OCI-LY3 (cell line): ENCODE data around the gene ABL1.

Source experiments
- H2AFZ ChIP-seq: fragments of 200-600, 300-600 bp; shearing (Covaris generic); 2 replicates; pipeline ENCODE4 v1.6.0; 2014; ENCODE audit warnings: antibody characterized with exemption, low read depth, low read length
- H3K27ac ChIP-seq: fragments of 200-600, 300-600 bp; sonication (generic); 2 replicates; pipeline ENCODE4 v1.5.1; 2014; ENCODE audit warnings: mild to moderate bottlenecking, low read length, moderate library complexity, mixed read lengths
- H3K27me3 ChIP-seq: fragments of 200-600, 300-600 bp; sonication (generic); 2 replicates; pipeline ENCODE4 v1.6.1; 2014; ENCODE audit warnings: low read depth, low read length, mixed read lengths
- H3K36me3 ChIP-seq: fragments of 200-600, 300-600 bp; sonication (generic); replicated peaks from 2 replicates; pipeline ENCODE3; 2014; ENCODE audit warnings: low read depth, low read length, mixed read lengths
- H3K4me1 ChIP-seq: fragments of 300-600, 200-600 bp; sonication (generic); 2 replicates; pipeline ENCODE4 v1.6.1; 2014; ENCODE audit warnings: low read length, mixed read lengths
- H3K4me2 ChIP-seq: fragments of 200-600, 300-600 bp; sonication (generic); 2 replicates; pipeline ENCODE4 v1.6.1; 2014; ENCODE audit warnings: low read length, mixed read lengths
- H3K4me3 ChIP-seq: fragments of 300-600, 200-600 bp; sonication (generic); 2 replicates; pipeline ENCODE4 v1.5.1; 2014; ENCODE audit warnings: antibody characterized with exemption, mild to moderate bottlenecking, low read length, moderate library complexity
- H3K79me2 ChIP-seq: fragments of 300-600, 200-600 bp; shearing (Covaris generic); 2 replicates; pipeline ENCODE4 v1.6.1; 2014; ENCODE audit warnings: mild to moderate bottlenecking, low read length, mixed read lengths
- H3K9ac ChIP-seq: fragments of 300-600, 200-600 bp; shearing (Covaris generic); 2 replicates; pipeline ENCODE4 v1.6.0; 2014; ENCODE audit warnings: mild to moderate bottlenecking, low read length, moderate library complexity
- H3K9me3 ChIP-seq: fragments of 200-600, 300-600 bp; shearing (Covaris generic); 2 replicates; pipeline ENCODE4 v1.6.1; 2014; ENCODE audit warnings: low read length, mixed read lengths; ENCODE audit not compliant: insufficient read depth
- H4K20me1 ChIP-seq: fragments of 200-600, 300-600 bp; sonication (generic); 2 replicates; pipeline ENCODE4 v1.6.1; 2016; ENCODE audit warnings: low read length, mixed read lengths; ENCODE audit not compliant: insufficient read depth
- EZH2phosphoT487 ChIP-seq: fragments of 200-600 bp; shearing (Covaris generic); IDR thresholded peaks from 2 replicates; pipeline ENCODE4 v1.6.1; 2018; ENCODE audit warnings: antibody characterized with exemption, mixed run types, low read depth
- TF ChIP-seq, protein P1 (sequence below): fragments of 200-600, 300-600 bp; sonication (generic); IDR thresholded peaks from 2 replicates; pipeline ENCODE4 v1.5.1; 2014; ENCODE audit warnings: antibody characterized with exemption, low read length, low read depth

Gene ABL1

DNA sequence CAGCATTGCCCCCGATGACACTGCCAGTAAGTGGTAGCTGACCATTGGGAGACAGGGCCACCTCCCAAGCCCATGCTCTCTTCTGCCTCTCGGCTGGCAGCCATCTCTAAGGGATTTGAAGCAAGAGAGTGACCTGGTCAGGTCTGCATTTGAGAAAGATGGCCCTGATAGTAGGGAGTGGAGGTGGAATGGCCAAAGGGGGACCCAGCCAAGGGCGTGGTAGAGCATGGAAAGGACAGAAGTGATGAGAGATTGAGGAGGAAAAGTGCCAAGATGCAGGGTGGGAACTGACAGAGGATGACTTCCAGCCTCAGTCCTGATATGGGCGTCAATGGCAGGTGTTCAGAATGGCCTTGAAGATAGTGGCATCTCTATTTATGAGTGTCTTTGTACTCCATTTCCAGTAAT is 9.0 kb downstream of the ABL1 start:
- H3K36me3 ChIP-seq: peaks cover 2% of the 10 kb centered on the region
- no peaks in the 10 kb centered on the region for H3K9me3 ChIP-seq
- TF ChIP-seq, protein P1, sequence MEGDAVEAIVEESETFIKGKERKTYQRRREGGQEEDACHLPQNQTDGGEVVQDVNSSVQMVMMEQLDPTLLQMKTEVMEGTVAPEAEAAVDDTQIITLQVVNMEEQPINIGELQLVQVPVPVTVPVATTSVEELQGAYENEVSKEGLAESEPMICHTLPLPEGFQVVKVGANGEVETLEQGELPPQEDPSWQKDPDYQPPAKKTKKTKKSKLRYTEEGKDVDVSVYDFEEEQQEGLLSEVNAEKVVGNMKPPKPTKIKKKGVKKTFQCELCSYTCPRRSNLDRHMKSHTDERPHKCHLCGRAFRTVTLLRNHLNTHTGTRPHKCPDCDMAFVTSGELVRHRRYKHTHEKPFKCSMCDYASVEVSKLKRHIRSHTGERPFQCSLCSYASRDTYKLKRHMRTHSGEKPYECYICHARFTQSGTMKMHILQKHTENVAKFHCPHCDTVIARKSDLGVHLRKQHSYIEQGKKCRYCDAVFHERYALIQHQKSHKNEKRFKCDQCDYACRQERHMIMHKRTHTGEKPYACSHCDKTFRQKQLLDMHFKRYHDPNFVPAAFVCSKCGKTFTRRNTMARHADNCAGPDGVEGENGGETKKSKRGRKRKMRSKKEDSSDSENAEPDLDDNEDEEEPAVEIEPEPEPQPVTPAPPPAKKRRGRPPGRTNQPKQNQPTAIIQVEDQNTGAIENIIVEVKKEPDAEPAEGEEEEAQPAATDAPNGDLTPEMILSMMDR: no peak
- no peak for TF ChIP-seq EZH2phosphoT487
- H3K4me3 ChIP-seq: no peak overlapping the region
- peaks cover 94% of the 10 kb centered on the region for H3K79me2 ChIP-seq
- H3K4me2 ChIP-seq: no peak overlapping the region
- peaks cover 43% of the 10 kb centered on the region for H4K20me1 ChIP-seq
- H3K9ac ChIP-seq: no peak overlapping the region
- H2AFZ ChIP-seq: no peak overlapping the region
- no peak overlapping the region for H3K27ac ChIP-seq
- no peaks in the 10 kb centered on the region for H3K27me3 ChIP-seq
- no peaks in the 10 kb centered on the region for H3K4me1 ChIP-seq

DNA sequence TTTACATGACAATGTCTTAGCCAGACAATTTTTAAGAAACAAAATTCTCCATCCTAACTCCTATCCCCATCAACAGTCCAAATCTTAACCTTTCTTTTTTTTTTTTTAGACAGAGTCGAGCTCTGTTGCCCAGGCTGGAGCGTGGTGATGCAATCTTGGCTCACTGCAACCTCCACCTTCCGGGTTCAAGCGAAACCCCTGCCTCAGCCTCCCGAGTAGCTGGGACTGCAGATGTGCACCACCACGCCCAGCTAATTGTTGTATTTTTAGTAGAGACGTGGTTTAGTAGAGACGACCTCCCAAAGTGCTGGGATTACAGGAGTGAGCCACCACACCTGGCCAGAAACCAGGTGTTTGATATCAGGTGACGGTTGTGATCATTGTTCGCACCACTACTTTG is 10.2 kb downstream of the ABL1 start:
- peaks cover 94% of the 10 kb centered on the region for H3K79me2 ChIP-seq
- H3K4me3 ChIP-seq: no peak overlapping the region
- H3K4me1 ChIP-seq: no peaks in the 10 kb centered on the region

DNA sequence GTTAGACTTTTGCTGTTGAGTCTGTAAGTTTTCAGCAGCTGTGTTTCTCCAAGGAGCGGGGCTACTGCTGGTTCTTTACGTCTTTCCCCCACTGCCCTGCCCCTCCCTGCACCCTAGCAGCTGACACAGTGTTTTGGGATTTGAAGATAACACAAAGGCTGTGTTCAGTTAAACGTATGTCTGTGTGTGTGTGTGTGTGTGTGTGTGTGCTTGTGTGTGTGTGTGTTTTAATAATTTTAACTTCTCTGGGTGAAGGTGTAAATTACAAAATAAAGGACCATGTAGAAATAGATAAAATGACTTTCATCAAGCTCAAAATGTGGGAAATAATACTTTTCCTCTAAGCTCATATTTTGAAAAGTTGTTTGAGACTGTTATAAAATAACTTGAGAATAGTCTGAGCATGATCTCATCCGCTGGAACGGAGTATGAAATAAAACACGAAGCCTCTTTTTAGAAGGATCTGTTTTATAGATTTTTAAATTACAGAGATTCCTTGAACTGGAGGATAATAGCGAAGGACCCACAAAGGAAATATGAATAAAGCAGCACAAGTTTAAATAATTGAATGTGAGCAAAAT is 10.9 kb downstream of the ABL1 start:
- peaks cover 94% of the 10 kb centered on the region for H3K79me2 ChIP-seq
- H3K27me3 ChIP-seq: no peaks in the 10 kb centered on the region
- H3K4me2 ChIP-seq: no peak overlapping the region

More for the DNA sequence above, 10.2 kb downstream of the ABL1 start:
- Histone ChIP-seq H3K9me3 (no peaks in the 10 kb centered on the region), H3K27ac (no peak overlapping the region), H3K27me3 (no peaks in the 10 kb centered on the region), H3K4me2 (no peak overlapping the region), H3K9ac (no peak overlapping the region), H4K20me1 (peaks cover 32% of the 10 kb centered on the region), H3K36me3 (peaks cover 2% of the 10 kb centered on the region), H2AFZ (no peak overlapping the region)
- TF ChIP-seq EZH2phosphoT487: no peak
- TF ChIP-seq, protein P1: no peak

DNA sequence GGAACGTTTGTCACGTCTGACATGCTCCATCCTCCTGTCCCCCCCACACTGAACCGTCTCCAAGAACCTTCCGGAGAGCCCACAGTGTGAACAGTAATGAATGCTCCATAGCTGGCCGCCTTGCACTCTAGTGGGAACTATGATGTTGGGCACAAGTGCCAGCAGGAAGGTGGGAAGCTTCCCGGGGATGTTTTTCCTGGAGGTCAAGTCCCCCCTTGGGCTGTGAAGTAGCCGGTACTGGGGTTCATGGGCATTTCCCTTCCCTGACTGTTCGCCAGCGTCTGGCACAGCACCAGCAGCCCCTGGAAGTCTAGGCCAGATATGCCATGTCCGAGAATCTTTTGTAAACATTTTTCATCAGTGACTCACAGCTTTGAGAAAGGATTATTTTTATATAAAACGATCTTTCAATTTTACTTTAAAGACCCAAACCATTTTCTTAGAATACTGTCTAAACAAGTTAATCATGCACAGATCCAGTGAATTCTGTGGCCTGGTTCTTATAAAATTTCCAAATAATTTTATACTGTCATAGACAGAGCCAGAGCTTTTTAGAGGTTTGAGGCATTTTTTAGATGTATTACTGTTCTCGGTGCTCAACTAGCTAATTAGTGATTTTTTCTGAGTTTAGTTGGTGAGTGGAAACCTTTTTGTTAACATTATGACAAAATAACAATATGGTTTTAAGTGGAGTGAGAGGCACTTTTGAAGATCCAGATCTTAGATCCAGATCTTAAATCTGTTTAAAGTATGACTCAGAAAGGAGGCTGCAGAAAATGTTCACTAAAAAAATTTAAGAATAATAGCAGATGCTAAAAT is 11.6 kb downstream of the ABL1 start:
- Histone ChIP-seq H4K20me1 (peaks cover 30% of the 10 kb centered on the region), H3K27ac (no peak overlapping the region)

More for the DNA sequence above, 10.9 kb downstream of the ABL1 start:
- Histone ChIP-seq H3K9me3 (no peaks in the 10 kb centered on the region), H3K36me3 (peaks cover 2% of the 10 kb centered on the region), H4K20me1 (peaks cover 30% of the 10 kb centered on the region), H3K4me1 (no peaks in the 10 kb centered on the region), H3K9ac (no peak overlapping the region), H3K4me3 (no peak overlapping the region), H3K27ac (no peak overlapping the region), H2AFZ (no peak overlapping the region)
- TF ChIP-seq EZH2phosphoT487: no peak
- TF ChIP-seq, protein P1: no peak

More for the DNA sequence above, 11.6 kb downstream of the ABL1 start:
- Histone ChIP-seq H3K27me3 (no peaks in the 10 kb centered on the region), H3K9me3 (no peaks in the 10 kb centered on the region), H2AFZ (no peak overlapping the region), H3K36me3 (peaks cover 2% of the 10 kb centered on the region), H3K4me2 (no peak overlapping the region), H3K9ac (no peak overlapping the region), H3K4me3 (no peak overlapping the region), H3K4me1 (no peaks in the 10 kb centered on the region), H3K79me2 (peaks cover 91% of the 10 kb centered on the region)
- TF ChIP-seq, protein P1: no peak
- no peak for TF ChIP-seq EZH2phosphoT487
